IMR-90 (cell line): ENCODE results near the gene CLBA1. TPM values are rescaled to one million over a fixed set of nuclear protein-coding genes. Genes with fewer than 3 reads are reported as not detected.

Experiments used
- ATAC-seq: fragments of 200-7000 bp; cut with Tn5 transposase; 2 replicates; pipeline ENCODE4 v1.9.1; 2020; ENCODE audit warnings: low read depth, mild to moderate bottlenecking, moderate library complexity
- BruUV-seq: library from RNA; stranded (reverse); fragments of 400-500 nt; replicated peaks from 2 replicates; lab custom pipeline; 2021; lab: Mats Ljungman, UMichigan
- CTCF ChIA-PET: fragments of 300-600 bp; formaldehyde crosslinking; extraction: SDS; loops from one replicate; lab custom pipeline; 2021; ENCODE audit warnings: antibody characterized with exemption; lab: Yijun Ruan, JAX
- POLR2A ChIA-PET: fragments of 300-600 bp; sonication (Branson Sonifier 250); formaldehyde crosslinking; loops from one replicate; lab custom pipeline; 2022; ENCODE audit warnings: antibody characterized with exemption; ENCODE audit not compliant: unreplicated experiment; lab: Charles Lee
- DNase-seq: peaks from one replicate; pipeline ENCODE4 v3.0.0; 2013
- H2AFZ ChIP-seq: replicated peaks from 2 replicates; pipeline ENCODE3; 2013; ENCODE audit warnings: low read length, mild to moderate bottlenecking; ENCODE audit not compliant: poor library complexity
- H2AK5ac ChIP-seq: 2 replicates; pipeline ENCODE4 v1.6.1; 2013; ENCODE audit warnings: low read depth, low read length, inconsistent platforms
- H2AK9ac ChIP-seq: replicated peaks from 2 replicates; pipeline ENCODE3; 2013; ENCODE audit warnings: mild to moderate bottlenecking, low read depth, low read length, moderate library complexity; ENCODE audit not compliant: poor library complexity
- H2BK120ac ChIP-seq: 2 replicates; pipeline ENCODE4 v1.6.1; 2013; ENCODE audit warnings: low read depth, low read length, inconsistent platforms
- H2BK15ac ChIP-seq: 3 replicates; pipeline ENCODE4 v1.6.1; 2013; ENCODE audit warnings: low read depth, low read length, inconsistent platforms
- H2BK20ac ChIP-seq: 2 replicates; pipeline ENCODE4 v1.6.1; 2013; ENCODE audit warnings: low read depth, mild to moderate bottlenecking, inconsistent platforms, low read length, moderate library complexity
- H2BK5ac ChIP-seq: 2 replicates; pipeline ENCODE4 v1.6.1; 2013; ENCODE audit warnings: mild to moderate bottlenecking, low read depth, low read length, inconsistent platforms; ENCODE audit not compliant: poor library complexity, severe bottlenecking
- H3K14ac ChIP-seq: replicated peaks from 2 replicates; pipeline ENCODE4 v1.6.1; 2013; ENCODE audit warnings: low read depth, low read length, inconsistent platforms
- H3K18ac ChIP-seq: 2 replicates; pipeline ENCODE4 v1.6.1; 2013; ENCODE audit warnings: low read depth, low read length, control low read depth
- H3K23ac ChIP-seq: 2 replicates; pipeline ENCODE4 v1.6.1; 2013; ENCODE audit warnings: low read depth, low read length, inconsistent platforms
- H3K27ac ChIP-seq: 2 replicates; pipeline ENCODE4 v1.5.1; 2013; ENCODE audit warnings: mild to moderate bottlenecking, control low read depth, low read length; ENCODE audit not compliant: insufficient read depth
- H3K27me3 ChIP-seq: 2 replicates; pipeline ENCODE4 v1.6.1; 2013; ENCODE audit warnings: low read length; ENCODE audit not compliant: control insufficient read depth, insufficient read depth
- H3K36me3 ChIP-seq: 2 replicates; pipeline ENCODE4 v1.6.1; 2013; ENCODE audit warnings: low read length, mixed read lengths; ENCODE audit not compliant: control insufficient read depth, insufficient read depth
- H3K4ac ChIP-seq: 2 replicates; pipeline ENCODE4 v1.6.1; 2013; ENCODE audit warnings: low read depth, low read length, inconsistent platforms
- H3K4me1 ChIP-seq: 2 replicates; pipeline ENCODE4 v1.6.1; 2013; ENCODE audit warnings: low read length, mixed read lengths; ENCODE audit not compliant: control insufficient read depth, insufficient read depth
- H3K4me2 ChIP-seq: 2 replicates; pipeline ENCODE4 v1.6.1; 2013; ENCODE audit warnings: low read depth, mild to moderate bottlenecking, control low read depth, low read length, moderate library complexity
- H3K4me3 ChIP-seq: 2 replicates; pipeline ENCODE4 v1.5.1; 2013; ENCODE audit warnings: low read depth, mild to moderate bottlenecking, control low read depth, low read length, moderate library complexity; ENCODE audit not compliant: insufficient read depth
- H3K56ac ChIP-seq: 2 replicates; pipeline ENCODE4 v1.6.1; 2013; ENCODE audit warnings: low read length, inconsistent platforms; ENCODE audit not compliant: insufficient read depth; ENCODE audit errors: extremely low read depth
- H3K79me1 ChIP-seq, 2 experiments: 2 replicates each; pipeline ENCODE4 v1.6.1; 2013; ENCODE audit warnings: low read length in 2 of 2, inconsistent platforms in 1 of 2, low read depth in 1 of 2
- H3K9ac ChIP-seq: 2 replicates; pipeline ENCODE4 v1.6.1; 2013; ENCODE audit warnings: low read depth, low read length, control low read depth
- H3K9me1 ChIP-seq: 2 replicates; pipeline ENCODE4 v1.6.1; 2013; ENCODE audit warnings: low read length, inconsistent platforms; ENCODE audit not compliant: insufficient read depth
- H3K9me3 ChIP-seq: 2 replicates; pipeline ENCODE4 v1.6.1; 2013; ENCODE audit warnings: low read length; ENCODE audit not compliant: control insufficient read depth, insufficient read depth
- H4K20me1 ChIP-seq: 2 replicates; pipeline ENCODE4 v1.6.1; 2013; ENCODE audit warnings: low read length, inconsistent platforms; ENCODE audit not compliant: insufficient read depth
- H4K5ac ChIP-seq: 2 replicates; pipeline ENCODE4 v1.6.1; 2013; ENCODE audit warnings: mild to moderate bottlenecking, low read depth, low read length, control low read depth
- H4K8ac ChIP-seq, 2 experiments: 2 replicates each; pipeline ENCODE4 v1.6.1; 2013; ENCODE audit warnings: low read depth in 2 of 2, low read length in 2 of 2, control low read depth in 1 of 2, inconsistent platforms in 1 of 2
- H4K91ac ChIP-seq: 2 replicates; pipeline ENCODE4 v1.6.1; 2013; ENCODE audit warnings: low read depth, low read length, inconsistent platforms; ENCODE audit not compliant: insufficient read depth
- BHLHE40 ChIP-seq: fragments of 150-350 bp; IDR thresholded peaks from 2 replicates; pipeline ENCODE4 v1.6.1; 2016; ENCODE audit warnings: mild to moderate bottlenecking, low read depth, low read length
- MXI1 ChIP-seq: IDR thresholded peaks from 2 replicates; pipeline ENCODE4 v1.6.1; 2012; ENCODE audit warnings: low read depth, mild to moderate bottlenecking, low read length, moderate library complexity, borderline replicate concordance
- WGBS, 2 experiments: methylation state at CpG; one replicate each; pipeline versions ENCODE4 v1.1.5 to v1.1.7; 2013; ENCODE audit warnings: missing lambda C conversion rate in 2 of 2; ENCODE audit not compliant: insufficient read length in 1 of 2; ENCODE audit errors: extremely low coverage in 2 of 2; 5-methylcytosine and 5-hydroxymethylcytosine counted together
- dilution Hi-C: fragments of 300-500 bp; cut with HindIII; formaldehyde crosslinking; loops from one replicate; pipeline ENCODE4 v1.14.3; 2018; ENCODE audit warnings: low sequenced_read_pairs; ENCODE audit not compliant: unreplicated experiment
- in situ Hi-C: fragments of 300-500 bp; cut with MboI; formaldehyde crosslinking; loops from 3 replicates; pipeline ENCODE4 v1.14.3; 2019; ENCODE audit warnings: low sequenced_read_pairs, inconsistent platforms, mixed read lengths
- intact Hi-C: fragments of 100-400 bp; cut with micrococcal nuclease; formaldehyde crosslinking; loops from 2 replicates; pipeline ENCODE4 v1.10.0; 2022
- polyA plus RNA-seq, 3 experiments: library from polyadenylated mRNA; depleted of rRNA; stranded (reverse); fragments of >200 nt; gene quantifications; 2 replicates each; pipeline ENCODE4 v1.2.3, GENCODE V29; 2012; ENCODE audit warnings: low replicate concordance in 1 of 3
- total RNA-seq: library from RNA; depleted of rRNA; stranded (reverse); fragments of >200 nt; gene quantifications from 2 replicates; pipeline ENCODE4 v1.2.3, GENCODE V29; 2012
- TF ChIP-seq, protein P1 (sequence below): conservative IDR thresholded peaks from 2 replicates; pipeline ENCODE4 v1.5.1; 2012; ENCODE audit warnings: mild to moderate bottlenecking, low read depth, low read length, improper control_type of control experiment

Gene CLBA1
- total and polyA plus RNA-seq, 2 of the 4 experiments (the other 2 are of a cell fraction) = 2.7 to 6.2 TPM

DNA sequence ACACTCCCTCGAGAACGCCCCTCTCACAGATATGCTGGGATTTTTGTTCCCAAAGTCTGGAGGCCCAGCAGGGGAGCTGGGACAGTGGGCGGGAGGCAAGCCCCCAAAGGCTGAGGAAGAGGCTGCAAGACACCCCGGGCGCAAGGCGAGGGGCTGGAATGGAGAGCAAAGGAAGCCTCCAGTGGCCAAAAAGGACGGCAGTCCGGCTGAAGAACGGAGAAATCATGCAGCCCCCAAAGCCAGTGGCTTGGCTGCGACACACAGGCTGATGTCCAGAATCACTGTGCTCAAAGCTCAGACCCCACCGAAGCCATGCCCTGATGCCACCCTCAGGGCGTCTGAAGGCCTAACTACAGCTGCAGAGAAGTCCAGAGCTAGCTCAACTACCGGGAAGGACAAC is 10.9 kb downstream of the CLBA1 start:
- TF ChIP-seq, protein P1, sequence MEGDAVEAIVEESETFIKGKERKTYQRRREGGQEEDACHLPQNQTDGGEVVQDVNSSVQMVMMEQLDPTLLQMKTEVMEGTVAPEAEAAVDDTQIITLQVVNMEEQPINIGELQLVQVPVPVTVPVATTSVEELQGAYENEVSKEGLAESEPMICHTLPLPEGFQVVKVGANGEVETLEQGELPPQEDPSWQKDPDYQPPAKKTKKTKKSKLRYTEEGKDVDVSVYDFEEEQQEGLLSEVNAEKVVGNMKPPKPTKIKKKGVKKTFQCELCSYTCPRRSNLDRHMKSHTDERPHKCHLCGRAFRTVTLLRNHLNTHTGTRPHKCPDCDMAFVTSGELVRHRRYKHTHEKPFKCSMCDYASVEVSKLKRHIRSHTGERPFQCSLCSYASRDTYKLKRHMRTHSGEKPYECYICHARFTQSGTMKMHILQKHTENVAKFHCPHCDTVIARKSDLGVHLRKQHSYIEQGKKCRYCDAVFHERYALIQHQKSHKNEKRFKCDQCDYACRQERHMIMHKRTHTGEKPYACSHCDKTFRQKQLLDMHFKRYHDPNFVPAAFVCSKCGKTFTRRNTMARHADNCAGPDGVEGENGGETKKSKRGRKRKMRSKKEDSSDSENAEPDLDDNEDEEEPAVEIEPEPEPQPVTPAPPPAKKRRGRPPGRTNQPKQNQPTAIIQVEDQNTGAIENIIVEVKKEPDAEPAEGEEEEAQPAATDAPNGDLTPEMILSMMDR = no peak
- TF ChIP-seq MXI1 (no peak), BHLHE40 (no peak)
- no peak overlapping the region for H3K14ac ChIP-seq
- H3K9me1 ChIP-seq = peaks cover 2% of the 10 kb centered on the region; the same call in 1 of the 2 replicates
- no peak overlapping the region for H3K27ac ChIP-seq
- no peak overlapping the region for H2AK5ac ChIP-seq
- H3K9me3 ChIP-seq = 0 out of 2 replicates have a peak, but pooled peaks cover 3% of the 10 kb centered on the region
- H2BK15ac ChIP-seq = no peak overlapping the region
- CTCF ChIA-PET = no interaction called here
- no peak overlapping the region for H3K23ac ChIP-seq
- H4K5ac ChIP-seq = no peak overlapping the region
- intact Hi-C loops (no loop called here), dilution Hi-C loops (no loop called here), in situ Hi-C loops (no loop called here)
- H2AFZ ChIP-seq = no peak overlapping the region
- H3K27me3 ChIP-seq = no peaks in the 10 kb centered on the region
- H4K8ac ChIP-seq = no peak overlapping the region
- no peak overlapping the region for H2BK5ac ChIP-seq
- ATAC-seq (no peak), DNase-seq (no peak)
- WGBS, 2 experiments = 91% methylated on average over 9 of the region's 13 CpGs; no CpG with 5 or more reads in 1 of the 2 experiments
- no peak overlapping the region for H4K91ac ChIP-seq
- H3K4me3 ChIP-seq = no peak overlapping the region
- H2AK9ac ChIP-seq = no peak overlapping the region
- peaks cover 0 to 11% of the 10 kb centered on the region in 2 experiments; a peak in 1 of 4 replicates for H3K79me1 ChIP-seq
- POLR2A ChIA-PET = no interaction called here
- no peak overlapping the region for H3K4me2 ChIP-seq
- H3K36me3 ChIP-seq = peaks cover 12% of the 10 kb centered on the region; the same call in 1 of the 2 replicates
- no peak overlapping the region for H3K18ac ChIP-seq
- no peaks in the 10 kb centered on the region for H4K20me1 ChIP-seq
- H3K4ac ChIP-seq = no peak overlapping the region
- H3K56ac ChIP-seq = no peak overlapping the region
- no peak overlapping the region for H3K9ac ChIP-seq
- BruUV-seq = no TSS peak
- H2BK20ac ChIP-seq = no peak overlapping the region
- no peak overlapping the region for H2BK120ac ChIP-seq
- no peaks in the 10 kb centered on the region for H3K4me1 ChIP-seq
